WERI-Rb-1 (cell line): ENCODE results near the gene COL5A3.
"Not testable (repeated sequence)": the region's sequence is repeated elsewhere in the genome, so short reads cannot be mapped to it uniquely, and the experiment has no call there.

Source experiments
- DNase-seq: peaks from one replicate; pipeline ENCODE4 v3.0.0-alpha.2; 2020
- H3K27ac ChIP-seq: fragments of 250-450 bp; sonication (Bioruptor Pico); 2 replicates; pipeline ENCODE4 v1.5.1; 2020; ENCODE audit warnings: mild to moderate bottlenecking, moderate library complexity
- H3K27me3 ChIP-seq: fragments of 250-450 bp; sonication (Bioruptor Pico); 2 replicates; pipeline ENCODE4 v1.5.1; 2021; ENCODE audit warnings: mild to moderate bottlenecking, low read depth, moderate library complexity; ENCODE audit not compliant: insufficient read depth, severe bottlenecking
- H3K36me3 ChIP-seq: fragments of 250-450 bp; sonication (Bioruptor Pico); 2 replicates; pipeline ENCODE4 v1.5.1; 2020; ENCODE audit warnings: mild to moderate bottlenecking, moderate library complexity
- H3K4me3 ChIP-seq: 2 replicates; pipeline ENCODE4 v1.5.1; 2011; ENCODE audit warnings: low read depth, mild to moderate bottlenecking, control low read depth, low read length
- H3K9me3 ChIP-seq: fragments of 250-450 bp; sonication (Bioruptor Pico); 2 replicates; pipeline ENCODE4 v1.5.1; 2021; ENCODE audit warnings: mild to moderate bottlenecking, moderate library complexity; ENCODE audit not compliant: severe bottlenecking
- TF ChIP-seq, protein P1 (sequence below): IDR thresholded peaks from 2 replicates; pipeline ENCODE4 v1.5.1; 2011; ENCODE audit warnings: low read depth, mild to moderate bottlenecking, control low read depth, inconsistent platforms, low read length

Gene COL5A3

DNA sequence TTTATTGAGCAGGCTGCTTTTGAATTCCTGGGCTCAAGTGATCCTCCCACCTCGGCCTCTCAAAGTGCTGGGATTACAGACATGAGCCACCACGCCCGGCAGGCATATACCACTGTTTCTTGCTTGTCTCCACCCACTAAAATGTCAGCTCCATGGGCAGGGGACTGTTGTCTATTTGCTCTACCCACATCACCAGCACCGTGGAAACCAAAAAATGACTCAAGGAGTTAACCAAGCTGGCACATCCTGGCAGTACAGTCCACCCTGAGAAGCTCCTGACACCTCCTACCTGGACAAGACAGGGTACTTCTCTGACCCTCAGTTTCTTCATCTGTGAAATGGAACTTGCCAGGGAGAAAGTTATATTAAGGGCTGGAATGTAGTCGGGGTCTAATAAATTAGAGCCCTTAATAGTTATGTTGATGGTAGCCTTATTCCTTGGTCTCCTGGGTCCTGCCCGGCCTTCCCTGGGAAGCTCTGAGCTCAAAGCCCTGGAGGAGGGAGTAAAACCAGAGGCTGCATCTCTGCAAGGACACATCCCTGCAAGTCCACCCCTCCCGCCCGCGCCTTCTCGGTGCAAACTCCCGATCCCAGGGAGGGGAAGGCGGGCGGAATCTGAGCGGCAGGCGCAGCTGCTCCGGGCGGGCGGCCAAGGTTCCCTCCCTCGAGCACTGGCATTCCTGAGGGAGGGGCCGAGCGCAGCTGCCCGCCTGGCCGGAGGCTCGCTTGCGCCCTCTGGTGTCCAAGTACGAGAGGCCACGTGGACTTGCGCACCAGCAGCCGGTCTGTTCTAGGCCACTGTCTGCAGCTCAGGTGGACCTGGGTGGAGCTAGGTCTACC lies 17.1 kb upstream of the COL5A3 start:
- DNase-seq, result peak; percentile 92
- TF ChIP-seq, protein P1, sequence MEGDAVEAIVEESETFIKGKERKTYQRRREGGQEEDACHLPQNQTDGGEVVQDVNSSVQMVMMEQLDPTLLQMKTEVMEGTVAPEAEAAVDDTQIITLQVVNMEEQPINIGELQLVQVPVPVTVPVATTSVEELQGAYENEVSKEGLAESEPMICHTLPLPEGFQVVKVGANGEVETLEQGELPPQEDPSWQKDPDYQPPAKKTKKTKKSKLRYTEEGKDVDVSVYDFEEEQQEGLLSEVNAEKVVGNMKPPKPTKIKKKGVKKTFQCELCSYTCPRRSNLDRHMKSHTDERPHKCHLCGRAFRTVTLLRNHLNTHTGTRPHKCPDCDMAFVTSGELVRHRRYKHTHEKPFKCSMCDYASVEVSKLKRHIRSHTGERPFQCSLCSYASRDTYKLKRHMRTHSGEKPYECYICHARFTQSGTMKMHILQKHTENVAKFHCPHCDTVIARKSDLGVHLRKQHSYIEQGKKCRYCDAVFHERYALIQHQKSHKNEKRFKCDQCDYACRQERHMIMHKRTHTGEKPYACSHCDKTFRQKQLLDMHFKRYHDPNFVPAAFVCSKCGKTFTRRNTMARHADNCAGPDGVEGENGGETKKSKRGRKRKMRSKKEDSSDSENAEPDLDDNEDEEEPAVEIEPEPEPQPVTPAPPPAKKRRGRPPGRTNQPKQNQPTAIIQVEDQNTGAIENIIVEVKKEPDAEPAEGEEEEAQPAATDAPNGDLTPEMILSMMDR, result peak; percentile 97
- no peak overlapping the region; the same call in 1 of the 2 replicates for H3K4me3 ChIP-seq
- H3K27ac ChIP-seq, result no peak overlapping the region
- peaks cover 45% of the 10 kb centered on the region for H3K27me3 ChIP-seq
- H3K36me3 ChIP-seq, result no peaks in the 10 kb centered on the region
- H3K9me3 ChIP-seq, result no peaks in the 10 kb centered on the region

DNA sequence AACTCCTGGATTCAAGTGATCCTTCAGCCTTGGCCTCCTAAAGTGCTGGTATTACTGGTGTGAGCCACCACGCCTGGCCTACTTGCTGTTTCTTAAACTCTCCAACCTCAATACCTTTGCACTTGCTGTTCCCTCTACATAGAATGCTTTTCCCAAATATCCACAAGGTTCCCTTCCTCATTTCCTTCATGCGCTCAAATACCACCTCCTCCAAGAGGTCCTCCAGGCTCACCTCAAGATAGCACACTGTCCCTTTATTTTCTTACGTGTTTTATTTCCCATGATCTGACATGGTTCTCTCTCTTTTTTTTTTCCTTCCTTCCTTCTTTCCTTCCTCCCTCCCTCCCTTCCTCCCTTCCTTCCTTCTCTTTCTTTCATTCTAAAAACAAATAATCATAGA lies 16.4 kb upstream of the COL5A3 start:
- H3K9me3 ChIP-seq, result no peaks in the 10 kb centered on the region
- H3K36me3 ChIP-seq, result no peaks in the 10 kb centered on the region
- H3K27ac ChIP-seq, result no peak overlapping the region
- no peak for DNase-seq
- peaks cover 41% of the 10 kb centered on the region for H3K27me3 ChIP-seq
- TF ChIP-seq, protein P1, result no peak
- no peak overlapping the region for H3K4me3 ChIP-seq

DNA sequence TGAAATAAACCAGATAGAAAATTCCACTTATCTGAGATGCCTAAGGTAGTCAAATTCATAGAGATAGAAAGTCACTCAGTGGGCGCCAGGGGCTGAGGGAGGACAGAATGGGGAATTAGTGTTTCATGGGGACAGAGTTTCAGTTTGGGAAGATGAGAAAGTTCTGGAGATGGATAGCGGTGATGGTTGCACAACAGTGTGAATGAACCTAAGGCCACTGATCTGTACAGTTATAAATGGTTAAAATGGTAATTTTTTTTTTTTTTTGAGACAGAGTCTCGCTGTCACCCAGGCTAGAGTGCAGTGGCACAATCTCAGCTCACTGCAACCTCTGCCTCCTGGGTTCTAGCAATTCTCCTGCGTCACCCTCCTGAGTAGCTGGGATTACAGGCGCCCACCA lies 12.8 kb upstream of the COL5A3 start:
- H3K4me3 ChIP-seq, DNase-seq: not testable (repeated sequence)
- peaks cover 15% of the 10 kb centered on the region for H3K27me3 ChIP-seq

DNA sequence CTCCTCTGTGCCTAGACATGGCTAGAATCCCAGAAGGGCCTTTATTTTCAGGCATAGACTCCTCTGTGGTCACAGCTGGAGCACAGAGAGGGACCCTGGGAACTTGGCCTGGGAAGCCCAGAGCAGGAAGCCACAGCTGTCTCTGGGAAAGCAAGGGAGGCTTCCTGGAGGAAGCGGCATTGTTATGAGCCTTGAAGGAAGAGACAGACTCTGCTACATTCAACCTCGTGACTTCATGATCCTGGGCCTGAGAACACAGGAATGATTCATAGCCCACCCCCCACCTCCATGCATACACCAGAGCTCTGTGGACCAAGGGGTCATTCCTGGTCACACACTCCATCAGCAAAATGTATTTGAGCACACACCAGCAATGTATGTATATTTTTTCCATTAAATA lies 11.6 kb upstream of the COL5A3 start:
- no peak for DNase-seq
- TF ChIP-seq, protein P1, result no peak
- Histone ChIP-seq H3K9me3 (no peaks in the 10 kb centered on the region), H3K27me3 (peaks cover 8% of the 10 kb centered on the region), H3K27ac (no peak overlapping the region), H3K4me3 (no peak overlapping the region), H3K36me3 (no peaks in the 10 kb centered on the region)

More for the DNA sequence above, 12.8 kb upstream of the COL5A3 start:
- not testable (repeated sequence) for H3K27ac ChIP-seq, H3K9me3 ChIP-seq, H3K36me3 ChIP-seq

DNA sequence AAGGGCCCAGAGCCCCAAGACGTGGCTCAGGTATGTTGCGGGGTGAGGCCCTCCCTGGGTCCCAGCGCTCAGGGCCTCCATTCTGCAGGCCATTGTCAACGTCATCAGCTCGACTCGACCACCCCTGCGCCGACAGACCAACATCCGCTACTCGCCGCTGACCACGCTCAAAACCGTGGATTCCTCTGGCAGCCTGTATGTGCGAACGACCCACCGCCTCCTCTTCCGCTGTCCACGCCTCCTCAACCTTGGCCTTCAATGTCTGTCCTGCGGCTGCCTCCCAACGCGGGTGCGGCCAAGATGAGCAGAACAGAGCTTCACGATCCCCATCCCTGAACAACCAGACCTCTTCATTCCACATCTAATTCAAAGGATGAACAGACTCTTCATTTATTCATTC lies 11.1 kb upstream of the COL5A3 start:
- peaks cover 4% of the 10 kb centered on the region for H3K27me3 ChIP-seq
- H3K4me3 ChIP-seq, result no peak overlapping the region
- no peaks in the 10 kb centered on the region for H3K36me3 ChIP-seq
- H3K9me3 ChIP-seq, result no peaks in the 10 kb centered on the region
- no peak overlapping the region for H3K27ac ChIP-seq
- TF ChIP-seq, protein P1, result no peak
- no peak for DNase-seq

DNA sequence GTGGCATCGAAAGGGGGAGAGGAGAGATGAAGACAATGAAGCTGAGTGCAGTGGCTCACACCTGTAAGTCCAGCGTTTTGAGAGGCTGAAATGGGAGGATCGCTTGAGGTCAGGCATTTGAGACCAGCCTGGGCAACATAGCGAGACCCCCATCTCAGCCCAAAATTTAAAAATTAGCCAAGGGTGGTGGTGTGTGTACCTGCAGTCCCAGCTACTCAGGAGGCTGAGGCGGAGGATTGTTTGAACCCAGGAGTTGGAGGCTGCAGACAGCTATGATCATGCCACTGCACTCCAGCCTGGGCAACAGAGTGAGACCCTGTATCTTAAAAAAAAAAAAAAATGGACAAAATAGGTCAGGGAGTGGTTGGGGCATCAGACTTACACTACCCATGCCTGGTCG lies 10.5 kb upstream of the COL5A3 start:
- no peaks in the 10 kb centered on the region for H3K36me3 ChIP-seq
- no peak overlapping the region for H3K4me3 ChIP-seq
- peaks cover 2% of the 10 kb centered on the region for H3K27me3 ChIP-seq
- DNase-seq, result no peak
- TF ChIP-seq, protein P1, result no peak
- H3K9me3 ChIP-seq, result no peaks in the 10 kb centered on the region
- no peak overlapping the region for H3K27ac ChIP-seq
